Activated naive CD4-positive, alpha-beta T cell treated with anti-CD3 and anti-CD28 coated beads, Interleukin-2, amount 50 U/mL, for 72 hours (primary cell): ENCODE results near the gene GRIN3A. TPM values are rescaled to one million over a fixed set of nuclear protein-coding genes. Genes with fewer than 3 reads are reported as not detected.
"Not testable (repeated sequence)": the region's sequence is repeated elsewhere in the genome, so short reads cannot be mapped to it uniquely, and the experiment has no call there.

Experiments
- ATAC-seq, 2 donors: fragments of 150-1000 bp; cut with Tn5 transposase; 2 replicates each; pipeline ENCODE4 v1.10.0; 2021; ENCODE audit warnings: mild to moderate bottlenecking in 2 of 2, moderate library complexity in 2 of 2
- DNase-seq, 2 donors: peaks; one replicate each; pipeline ENCODE4 v3.0.0; 2021 to 2022; ENCODE audit warnings: low spot score in 2 of 2
- H3K27ac Mint-ChIP-seq, 2 donors: one replicate each; pipeline ENCODE4 v1.8.0; 2022; ENCODE audit warnings: mild to moderate bottlenecking in 2 of 2, mixed read lengths in 2 of 2
- H3K36me3 Mint-ChIP-seq, 2 donors: one replicate each; pipeline ENCODE4 v1.8.0; 2022; ENCODE audit warnings: mixed read lengths in 2 of 2
- H3K9me3 Mint-ChIP-seq, 2 donors: one replicate each; pipeline ENCODE4 v1.8.0; 2022; ENCODE audit warnings: mixed read lengths in 2 of 2
- total RNA-seq, 2 donors: library from RNA; stranded (reverse); gene quantifications; one replicate each; pipeline ENCODE4 v1.2.3, GENCODE V29; 2022

Gene GRIN3A
- total RNA-seq: under 1 TPM in 1 of 2 donors, not detected in 1; 0.02 TPM

DNA sequence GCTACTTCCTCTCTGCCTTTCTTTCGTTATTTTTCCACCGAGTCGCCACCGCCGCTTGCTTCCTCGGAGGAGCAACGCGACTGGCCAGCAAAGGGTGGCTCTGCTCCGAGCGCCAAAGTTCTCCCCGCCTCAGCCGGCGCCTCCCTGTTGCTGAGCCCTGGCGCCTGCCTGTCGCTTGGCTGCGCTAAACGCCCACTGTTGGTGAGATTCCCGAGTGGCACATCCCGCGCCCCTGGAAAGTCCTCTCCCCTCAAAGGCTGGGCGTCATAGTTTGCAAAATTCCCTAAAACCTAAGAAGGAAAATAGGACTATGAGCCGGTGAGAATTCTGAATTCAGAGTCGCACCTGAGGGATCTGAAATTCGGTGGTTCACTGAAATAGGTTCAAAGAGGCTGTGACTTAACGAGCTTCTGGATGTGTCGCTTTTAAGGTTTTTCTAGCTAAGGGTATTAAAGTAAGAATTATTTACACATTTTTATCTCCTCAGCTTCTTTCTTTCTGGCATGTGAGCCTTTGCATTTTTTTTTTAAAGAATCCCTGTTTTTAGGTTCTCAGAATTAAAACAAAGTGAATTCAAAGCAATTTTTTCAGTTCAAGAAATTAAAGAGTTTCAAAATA, at the start of gene GRIN3A:
Gene GRIN3A, minus strand, starts transcription at position 82 of the 618 bp plus-strand sequence. CDS start 668 bp downstream, outside the sequence.
- Mint-ChIP-seq H3K9me3 (no peaks in the 10 kb centered on the region), H3K27ac (no peak within 1 kb of the TSS), H3K36me3 (peaks cover 4 to 13% of the 10 kb centered on the region in 2 donors)
- no peak for DNase-seq
- ATAC-seq: peak in 1 of 2 donors; percentile 34

DNA sequence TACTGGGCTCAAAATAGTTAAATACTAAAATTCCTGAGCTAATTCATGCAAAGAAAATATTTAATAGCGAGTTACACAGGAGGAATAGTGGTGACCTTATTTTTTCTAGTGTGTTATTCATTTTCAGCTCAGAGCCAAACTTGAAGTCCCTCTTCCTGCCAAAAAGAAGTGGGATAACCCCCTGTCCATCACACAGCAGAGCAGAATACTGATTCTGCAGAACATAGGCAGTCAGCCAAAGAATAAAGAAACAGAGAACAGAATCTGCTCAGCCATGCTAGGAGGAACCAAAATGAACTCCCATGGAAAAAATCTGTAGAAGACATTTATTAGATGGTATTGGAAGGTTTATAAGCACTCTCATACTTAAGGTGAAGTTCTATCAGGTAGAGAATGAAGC, 49.4 kb upstream of the GRIN3A start:
- DNase-seq: no peak
- no peaks in the 10 kb centered on the region for H3K36me3 Mint-ChIP-seq
- no peaks in the 10 kb centered on the region for H3K9me3 Mint-ChIP-seq
- H3K27ac Mint-ChIP-seq: no peak overlapping the region
- no peak for ATAC-seq

DNA sequence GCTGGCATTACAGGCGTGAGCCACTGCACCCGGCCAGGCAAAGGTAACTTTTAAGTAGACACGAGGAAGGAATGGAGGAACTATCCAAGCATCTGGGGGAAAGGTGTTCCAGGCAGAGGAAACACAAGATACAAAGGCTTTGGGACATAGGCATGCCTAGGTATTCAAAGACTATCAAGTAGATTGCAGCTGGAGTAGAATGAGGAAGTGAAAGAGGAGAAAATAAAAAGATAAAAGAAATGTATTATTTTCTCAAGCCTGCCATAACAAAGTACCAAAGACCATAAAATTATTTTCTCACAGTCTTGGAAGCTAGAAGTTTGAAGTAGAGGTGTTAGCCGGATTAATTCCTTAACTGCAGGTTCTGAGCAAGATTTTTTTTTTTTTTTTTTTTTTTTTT, 39.9 kb upstream of the GRIN3A start:
- H3K9me3 Mint-ChIP-seq: no peaks in the 10 kb centered on the region
- ATAC-seq: no peak
- H3K36me3 Mint-ChIP-seq: no peaks in the 10 kb centered on the region
- no peak for DNase-seq
- H3K27ac Mint-ChIP-seq: no peak overlapping the region

DNA sequence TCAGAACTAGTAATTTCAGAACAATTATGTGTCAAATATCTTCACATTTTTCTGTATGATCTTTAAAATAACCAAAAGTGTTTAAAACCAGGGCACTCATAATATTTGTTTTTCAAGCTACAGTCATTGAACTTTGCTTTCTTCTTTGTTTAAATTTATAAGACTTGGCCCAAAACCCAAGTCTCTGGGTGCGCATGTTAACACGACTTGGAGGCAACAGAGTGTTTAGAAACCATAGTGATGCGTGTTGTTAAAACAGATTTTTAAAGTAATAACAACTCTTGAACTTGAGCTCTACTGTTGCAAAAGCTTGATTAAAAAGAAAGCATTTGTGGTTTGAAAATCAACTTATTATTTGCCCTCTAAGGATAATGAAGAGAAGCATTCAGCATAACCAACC, 26.0 kb upstream of the GRIN3A start:
- no peaks in the 10 kb centered on the region for H3K36me3 Mint-ChIP-seq

DNA sequence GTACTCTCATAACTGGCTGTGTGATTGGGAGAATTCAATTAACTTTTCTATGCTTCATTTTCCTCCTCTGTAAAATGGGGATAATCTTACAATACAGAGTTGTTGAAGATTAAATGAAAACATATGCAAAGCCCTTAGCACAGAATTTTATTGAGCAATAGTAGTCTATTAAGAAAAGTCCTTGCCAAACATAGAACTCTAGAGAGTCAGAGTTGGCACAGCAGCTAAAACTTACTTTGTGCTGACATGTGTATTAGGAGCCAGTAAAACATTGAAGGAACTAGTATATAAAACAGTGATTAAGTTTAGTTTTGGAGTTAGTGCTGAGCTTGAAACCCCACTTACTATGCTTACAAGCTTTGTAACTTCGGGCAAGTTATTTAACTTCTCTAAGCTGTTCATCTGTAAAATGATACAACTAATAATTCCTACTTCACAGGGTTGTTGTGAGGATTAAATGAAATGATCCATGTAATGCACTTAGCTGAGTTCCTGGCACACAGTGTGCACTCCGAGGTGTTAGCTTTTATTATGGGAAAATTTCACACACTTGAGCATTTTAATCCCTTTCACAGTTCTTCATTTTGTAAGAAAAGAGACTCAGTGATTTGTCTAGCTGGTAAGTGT, 20.0 kb upstream of the GRIN3A start:
- no peak for ATAC-seq
- DNase-seq: no peak
- no peaks in the 10 kb centered on the region for H3K9me3 Mint-ChIP-seq
- H3K27ac Mint-ChIP-seq: no peak overlapping the region
- no peaks in the 10 kb centered on the region for H3K36me3 Mint-ChIP-seq

More for the DNA sequence above, 26.0 kb upstream of the GRIN3A start:
- Mint-ChIP-seq H3K27ac (no peak overlapping the region), H3K9me3 (no peaks in the 10 kb centered on the region)
- DNase-seq: no peak
- ATAC-seq: no peak

DNA sequence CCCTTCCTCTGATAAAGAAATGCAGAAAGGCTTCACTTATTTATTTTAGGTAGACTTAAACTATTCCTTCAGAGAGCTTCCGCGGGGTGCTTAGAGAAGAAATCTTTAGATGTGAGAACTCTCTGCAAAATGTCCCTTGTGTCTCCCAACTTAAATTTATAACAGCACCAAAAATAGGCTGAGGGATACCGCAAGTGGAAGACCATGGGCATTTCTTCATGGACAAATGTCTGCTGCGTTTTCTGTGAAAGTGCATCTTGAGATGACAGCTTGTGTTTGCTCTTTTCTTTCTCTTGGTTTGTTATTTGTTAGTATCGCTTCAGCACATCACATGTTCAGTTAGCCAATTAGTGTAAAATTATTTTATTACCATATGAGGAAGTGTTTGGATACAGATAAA, 15.3 kb upstream of the GRIN3A start:
- Mint-ChIP-seq H3K36me3 (no peaks in the 10 kb centered on the region), H3K27ac (no peak overlapping the region), H3K9me3 (no peaks in the 10 kb centered on the region)
- no peak for DNase-seq
- ATAC-seq: no peak

DNA sequence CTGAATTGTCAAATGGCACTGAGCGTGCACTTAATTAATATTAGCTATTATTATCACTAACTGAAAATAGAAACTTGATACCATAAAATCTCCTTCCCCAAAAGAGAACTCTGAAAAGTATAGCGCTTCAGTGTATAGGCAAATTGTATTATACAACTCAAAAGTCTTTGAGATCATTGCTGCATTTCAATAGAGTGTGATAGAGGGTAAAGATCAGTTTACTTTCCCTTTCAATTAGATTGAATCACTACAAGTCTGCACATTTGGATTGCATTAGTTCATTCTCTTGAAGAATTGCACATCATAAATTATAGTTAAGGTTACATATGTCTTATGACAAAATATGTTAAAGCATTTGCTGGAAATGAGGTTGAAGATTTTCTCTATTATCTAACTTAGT, 13.4 kb upstream of the GRIN3A start:
- H3K36me3 Mint-ChIP-seq: no peaks in the 10 kb centered on the region
- no peaks in the 10 kb centered on the region for H3K9me3 Mint-ChIP-seq
- no peak for ATAC-seq
- H3K27ac Mint-ChIP-seq: no peak overlapping the region
- no peak for DNase-seq

DNA sequence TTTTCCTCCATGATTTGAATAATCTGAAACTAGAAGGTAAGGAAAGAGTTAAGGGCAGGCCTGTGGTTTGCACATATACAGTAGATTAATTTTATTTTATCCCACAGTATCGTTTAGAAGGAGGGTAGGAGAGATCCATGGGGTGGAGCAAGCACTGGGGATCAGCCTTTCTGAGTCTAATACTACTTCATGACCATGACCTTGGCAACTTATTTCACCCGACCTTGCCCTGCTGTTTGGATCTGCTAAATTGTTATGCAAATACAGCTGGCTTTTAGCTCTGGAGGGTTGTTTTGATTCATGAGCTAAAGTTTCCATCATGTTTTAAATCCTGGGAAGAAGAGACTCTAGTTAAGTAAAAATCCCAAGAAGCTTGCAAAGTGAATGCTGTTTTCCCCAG, 864 bp upstream of the GRIN3A start:
- ATAC-seq: no peak
- no peaks in the 10 kb centered on the region for H3K9me3 Mint-ChIP-seq
- DNase-seq: no peak
- peaks cover 4 to 13% of the 10 kb centered on the region in 2 donors for H3K36me3 Mint-ChIP-seq
- H3K27ac Mint-ChIP-seq: no peak overlapping the region

DNA sequence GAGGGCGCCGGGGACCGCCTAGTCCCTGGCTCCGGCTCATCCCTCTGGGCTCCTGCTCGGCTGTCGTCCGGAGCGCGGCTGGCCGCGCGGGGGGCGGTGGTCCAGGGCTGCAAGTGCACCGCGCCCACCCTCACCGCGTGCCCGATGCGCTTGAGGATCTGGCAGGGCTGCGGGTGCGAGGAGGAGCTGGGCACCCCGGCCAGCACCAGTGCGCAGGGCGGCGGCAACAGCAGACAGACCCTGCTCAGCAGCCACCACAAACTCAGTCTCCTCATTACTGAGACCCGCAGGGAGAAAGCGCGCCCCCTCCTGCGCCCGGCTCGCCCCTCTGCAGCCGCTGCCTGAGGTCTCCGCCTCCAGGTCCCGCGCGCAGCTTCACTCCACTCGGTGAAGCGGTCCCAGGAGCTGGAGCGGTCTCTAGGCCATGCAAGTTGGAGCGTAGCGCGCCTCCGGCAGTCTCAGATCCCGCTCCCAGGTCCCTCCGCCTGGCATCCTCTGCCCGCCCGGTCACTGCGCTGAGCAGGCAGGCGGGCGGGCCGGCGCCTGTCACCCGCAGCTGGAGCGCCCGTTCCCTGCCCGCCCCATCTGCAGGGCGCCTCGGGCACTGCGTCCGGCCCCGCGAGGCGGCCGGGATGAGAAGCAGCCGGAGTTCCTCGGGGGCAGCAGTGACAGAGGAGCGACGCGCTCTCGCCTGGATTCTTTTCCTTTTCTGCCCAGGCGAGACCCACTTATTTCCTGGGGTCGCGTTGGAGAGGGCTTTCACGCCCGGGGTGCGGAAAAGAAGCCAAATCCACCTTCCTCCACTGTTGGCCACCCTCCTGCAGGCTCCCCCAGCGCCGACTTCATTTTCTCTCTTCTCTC, 512 bp downstream of the GRIN3A start:
- ATAC-seq: peak in 1 of 2 donors; percentile 53
- DNase-seq: no peak
- H3K9me3 Mint-ChIP-seq: no peaks in the 10 kb centered on the region

DNA sequence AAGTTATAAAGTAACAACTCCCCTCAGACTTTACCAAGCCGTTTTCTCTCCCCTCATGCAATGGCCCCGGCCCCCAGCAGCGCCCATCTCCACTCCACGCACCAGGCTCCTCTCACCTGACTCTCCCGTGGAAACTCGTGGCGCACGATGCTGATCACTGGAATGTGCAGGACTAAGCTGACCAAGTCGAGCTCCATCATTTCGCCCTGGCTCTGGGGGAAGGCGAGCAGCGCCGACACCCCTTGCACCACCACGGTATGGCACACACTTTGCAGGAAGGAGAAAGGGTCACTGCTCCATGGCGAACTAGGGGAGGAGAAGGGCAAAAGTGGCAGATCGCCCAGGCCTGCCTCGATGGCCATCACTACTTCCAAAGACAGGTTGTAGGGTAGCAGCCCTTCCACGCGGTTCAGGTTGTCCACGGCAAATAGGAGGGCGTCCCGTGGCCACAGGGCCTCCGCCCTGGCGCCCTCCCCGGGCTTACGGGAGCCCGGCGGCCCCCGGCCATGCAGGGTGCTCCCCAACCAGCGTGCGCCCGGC, 1.2 kb downstream of the GRIN3A start:
- ATAC-seq: no peak
- H3K9me3 Mint-ChIP-seq: no peaks in the 10 kb centered on the region
- H3K27ac Mint-ChIP-seq: no peak overlapping the region
- H3K36me3 Mint-ChIP-seq: peaks cover 4 to 13% of the 10 kb centered on the region in 2 donors
- DNase-seq: no peak

More for the DNA sequence above, 512 bp downstream of the GRIN3A start:
- no peak overlapping the region for H3K27ac Mint-ChIP-seq
- H3K36me3 Mint-ChIP-seq: peaks cover 4 to 13% of the 10 kb centered on the region in 2 donors

DNA sequence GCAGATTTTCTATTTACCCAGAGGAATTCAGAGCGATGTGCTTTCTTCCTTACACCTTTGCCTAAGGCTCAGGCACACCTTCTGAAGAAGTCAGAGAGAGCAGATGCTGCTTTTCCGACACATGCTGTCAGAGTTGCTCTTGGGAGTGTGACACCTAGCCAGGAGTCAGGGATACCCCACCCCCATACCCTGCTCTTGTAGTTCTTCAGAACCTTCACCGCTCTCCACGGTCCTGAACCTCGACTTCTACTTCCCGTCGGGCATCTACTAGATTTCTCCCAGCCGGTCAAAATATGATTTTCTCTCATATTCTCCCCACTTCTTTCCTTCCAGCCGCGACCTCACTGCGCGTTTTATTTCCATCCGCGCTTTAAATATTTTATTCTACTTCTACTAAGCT, 1.7 kb downstream of the GRIN3A start:
- DNase-seq (no peak), ATAC-seq (no peak)
- Mint-ChIP-seq H3K36me3 (peaks cover 4 to 13% of the 10 kb centered on the region in 2 donors), H3K9me3 (no peaks in the 10 kb centered on the region), H3K27ac (no peak overlapping the region)

DNA sequence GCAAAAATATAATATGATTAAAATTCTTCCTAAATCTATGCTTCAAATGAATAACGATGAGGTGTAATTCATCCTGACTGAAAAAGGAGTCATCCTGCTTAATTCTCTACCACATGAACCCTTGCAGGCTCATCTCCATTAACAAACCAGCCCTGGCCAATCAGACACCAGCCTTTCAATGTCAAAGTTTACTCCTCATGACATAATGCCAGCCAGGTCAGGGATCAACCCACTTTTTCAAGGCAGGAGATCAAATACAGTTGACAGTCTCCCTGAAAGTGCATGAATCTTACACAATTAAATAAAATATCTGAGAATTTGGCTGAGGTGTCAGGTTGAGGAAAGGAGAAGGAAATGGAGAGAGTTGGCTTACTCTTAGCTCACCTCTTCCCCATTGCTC, 7.0 kb downstream of the GRIN3A start:
- Mint-ChIP-seq H3K36me3 (no peaks in the 10 kb centered on the region), H3K9me3 (no peaks in the 10 kb centered on the region), H3K27ac (no peak overlapping the region)
- DNase-seq (no peak), ATAC-seq (no peak)

DNA sequence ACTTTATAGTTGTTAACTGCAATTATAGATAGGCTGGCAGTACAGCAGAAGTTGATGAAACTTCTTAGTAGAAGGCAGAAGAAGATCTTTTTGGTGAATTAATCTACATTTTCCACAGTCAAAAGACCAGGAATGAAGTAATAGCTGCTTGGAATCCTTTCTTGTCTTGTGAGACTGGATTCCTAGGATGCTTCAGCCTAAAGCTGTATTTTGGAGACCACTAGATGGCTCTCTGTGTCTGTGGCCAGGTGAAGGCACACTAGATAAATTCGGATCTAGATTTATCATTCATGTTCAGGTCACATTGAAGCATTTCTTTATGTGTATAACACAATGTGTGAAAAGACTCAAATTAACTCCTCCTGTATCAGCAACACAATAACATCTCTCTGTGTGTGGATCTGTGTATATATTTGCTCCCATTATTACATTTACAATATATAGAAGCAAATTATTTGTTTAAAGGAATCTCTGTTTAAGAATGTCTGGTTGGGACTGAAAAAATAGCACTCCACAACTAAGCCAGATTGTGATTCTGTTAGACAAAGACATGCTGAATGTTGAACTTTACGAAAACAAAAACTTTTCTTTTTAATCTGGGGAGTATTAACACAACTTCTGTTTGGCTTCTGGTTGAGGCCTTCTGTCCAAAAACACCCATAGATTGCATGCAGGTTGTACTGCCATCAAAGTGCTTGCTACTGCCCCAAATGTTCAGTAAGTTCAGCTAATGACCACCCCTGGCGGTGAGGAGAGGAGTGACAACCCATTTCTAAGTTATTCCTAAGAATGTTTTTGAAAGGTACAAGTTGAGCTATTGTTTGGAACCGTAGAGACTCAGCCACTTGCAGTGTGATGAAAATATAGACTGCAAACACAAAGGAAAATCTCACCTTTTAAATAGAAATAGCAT, 10.6 kb downstream of the GRIN3A start:
- no peaks in the 10 kb centered on the region for H3K36me3 Mint-ChIP-seq
- H3K9me3 Mint-ChIP-seq: no peaks in the 10 kb centered on the region
- peak in 1 of 2 donors; percentile 44 for ATAC-seq
- no peak for DNase-seq
- H3K27ac Mint-ChIP-seq: no peak overlapping the region

DNA sequence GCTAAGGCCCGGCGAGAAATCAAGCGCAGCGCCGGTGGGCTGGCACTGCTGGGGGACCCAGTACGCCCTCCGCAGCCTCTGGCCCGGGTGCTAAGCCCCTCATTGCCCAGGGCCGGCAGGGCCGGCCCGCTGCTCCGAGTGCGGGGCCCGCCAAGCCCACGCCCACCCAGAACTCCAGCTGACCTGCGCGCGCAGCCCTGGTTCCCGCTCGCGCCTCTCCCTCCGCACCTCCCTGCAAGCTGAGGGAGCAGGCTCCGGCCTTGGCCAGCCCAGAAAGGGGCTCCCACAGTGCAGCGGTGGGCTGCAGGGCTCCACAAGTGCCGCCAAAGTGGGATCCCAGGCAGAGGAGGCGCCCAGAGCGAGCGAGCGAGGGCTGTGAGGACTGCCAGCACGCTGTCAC, 14.2 kb downstream of the GRIN3A start:
- not testable (repeated sequence) for H3K9me3 Mint-ChIP-seq, H3K36me3 Mint-ChIP-seq, ATAC-seq, H3K27ac Mint-ChIP-seq, DNase-seq

DNA sequence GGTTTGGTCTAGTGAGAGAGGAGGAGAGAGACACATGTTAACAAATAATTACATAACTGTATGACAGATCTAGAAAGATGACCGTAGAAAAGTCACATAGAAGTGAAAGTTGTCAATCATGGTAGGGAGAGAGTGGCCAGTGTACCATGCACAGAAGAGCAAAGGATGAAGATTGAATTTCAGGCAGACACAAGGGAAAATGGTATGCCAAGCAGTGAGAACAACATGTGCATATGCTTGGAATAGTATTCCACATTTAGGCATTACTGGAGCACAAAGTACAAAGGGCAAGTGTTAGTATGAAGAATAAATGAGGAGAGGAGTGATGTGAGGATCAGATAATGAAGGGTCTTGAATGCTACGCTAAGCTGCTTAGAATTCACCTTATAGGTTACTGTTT, 20.3 kb downstream of the GRIN3A start:
- Mint-ChIP-seq H3K9me3 (no peaks in the 10 kb centered on the region), H3K27ac (no peak overlapping the region), H3K36me3 (no peaks in the 10 kb centered on the region)
- ATAC-seq (no peak), DNase-seq (no peak)

DNA sequence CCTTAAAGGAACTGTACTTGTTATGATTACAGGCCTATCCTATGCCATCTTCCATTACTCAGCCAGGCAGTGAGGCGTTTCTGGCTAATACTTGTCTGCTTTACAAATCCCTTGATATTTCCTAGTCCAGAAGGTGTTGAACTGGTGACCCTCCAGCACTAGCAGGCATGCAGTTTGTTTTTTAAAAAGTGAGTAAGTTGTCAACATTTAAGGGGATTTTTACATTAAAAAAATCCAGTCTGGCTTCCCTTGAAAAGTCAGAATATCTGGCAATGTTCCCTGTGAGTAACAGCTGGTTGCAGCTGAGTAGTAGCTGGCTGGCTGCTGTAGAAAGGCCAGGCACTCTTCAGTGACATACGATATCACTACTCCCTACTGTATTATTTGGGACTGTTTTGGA, 21.8 kb downstream of the GRIN3A start:
- Mint-ChIP-seq H3K36me3 (no peaks in the 10 kb centered on the region), H3K27ac (no peak overlapping the region), H3K9me3 (no peaks in the 10 kb centered on the region)
- DNase-seq (no peak), ATAC-seq (no peak)
